ENCODE results near the gene MXD3. TPM values are rescaled to one million over a fixed set of nuclear protein-coding genes. Genes with fewer than 3 reads are reported as not detected.

Gene MXD3
- total and polyA plus RNA-seq, 2 donors (not counting 3 experiments of a cell fraction or from before 2014, with no cell fraction given) = 38.4 to 44.2 TPM

GRCh38 chr5:177295924-177296323 is 15.8 kb downstream of the MXD3 start:
- Histone ChIP-seq H3K9me3 (replicated peaks; ENCODE audit: control insufficient read depth, insufficient read depth, low read length) (no peaks in the 10 kb centered on the region), H4K20me1 (replicated peaks; ENCODE audit: control insufficient read depth, extremely low read depth, insufficient read depth, low read length) (no peaks in the 10 kb centered on the region), H3K4me1 (ENCODE audit: control insufficient read depth, extremely low read depth, insufficient read depth, low read length) (peaks cover 24% of the 10 kb centered on the region), H3K4me3 (replicated peaks in 1 of 3; ENCODE audit: insufficient read depth in 1 of 3, low read depth in 1 of 3, low read length in 3 of 3) (no peak overlapping the region), H3K27ac (ENCODE audit: insufficient read depth, low read depth, low read length) (no peak overlapping the region), H3K4me2 (ENCODE audit: insufficient read depth, low read length) (no peak overlapping the region), H2AFZ (ENCODE audit: low read depth, low read length) (no peak overlapping the region), H3K79me2 (ENCODE audit: control insufficient read depth, insufficient read depth, low read length) (no peaks in the 10 kb centered on the region), H3K9me1 (replicated peaks; ENCODE audit: control insufficient read depth, extremely low read depth, insufficient read depth, low read length) (no peaks in the 10 kb centered on the region), H3K27me3 (ENCODE audit: control insufficient read depth in 2 of 2, insufficient read depth in 2 of 2, low read length in 2 of 2) (no peaks in the 10 kb centered on the region), H3K36me3 (ENCODE audit: control insufficient read depth in 2 of 2, extremely low read depth in 1 of 2, insufficient read depth in 2 of 2, low read length in 2 of 2) (peaks cover 7 to 33% of the 10 kb centered on the region in 2 experiments), H3K9ac (replicated peaks; ENCODE audit: extremely low read depth, insufficient read depth, low read length) (no peak overlapping the region)
- TF ChIP-seq MYC (IDR thresholded peaks at IDR 0.05; ENCODE audit: low read depth, low read length) (no peak), EZH2 (IDR thresholded peaks at IDR 0.05; ENCODE audit: borderline replicate concordance, low read depth, low read length, severe bottlenecking) (no peak), MAX (IDR thresholded peaks at IDR 0.05; ENCODE audit: insufficient read depth, insufficient read length) (no peak), FOS (IDR thresholded peaks at IDR 0.05; ENCODE audit: borderline replicate concordance, insufficient read depth, low read length) (no peak), GATA2 (IDR thresholded peaks at IDR 0.05; ENCODE audit: insufficient read depth, insufficient read length, low read depth, low read length) (no peak), POLR2A (IDR thresholded peaks at IDR 0.05; ENCODE audit: low read depth, low read length) (no peak), POLR2AphosphoS5 (IDR thresholded peaks at IDR 0.05; ENCODE audit: insufficient read depth, low read depth, low read length) (no peak), CTCF (IDR thresholded peaks at IDR 0.05; ENCODE audit: extremely low read depth in 1 of 2, insufficient read depth in 1 of 2, low read depth in 1 of 2, low read length in 2 of 2) (no peak), JUN (IDR thresholded peaks at IDR 0.05; ENCODE audit: borderline replicate concordance, insufficient read depth, insufficient read length, low read depth) (no peak)
- FAIRE-seq (no peak), DNase-seq (ENCODE audit: low read depth, low spot score) (no peak)
- CTCF ChIA-PET = interaction anchor here (0.7 to 1.7 kb wide), 2 partner anchors 14 to 184 kb away, joined by 3 to 7 read pairs; no protein-coding TSS in a partner anchor
- BruUV-seq (replicated peaks) = no TSS peak
- dilution Hi-C loops (cut with MboI; ENCODE audit: extremely low pct_ligation_motif_present, low sequenced_read_pairs) = no loop called here
- intact Hi-C loops (cut with micrococcal nuclease) = no loop called here
- POLR2A ChIA-PET = no interaction called here

All from endothelial cell of umbilical vein (primary cell).